GM12873 (cell line): Measurements from ENCODE around the gene DCAKD.
A peak's percentile ranks its signal among the peaks of the same experiment; 100 is the strongest.

Experiments used
- CTCF ChIP-seq: IDR thresholded peaks from 2 replicates; pipeline ENCODE4 v1.5.1; 2012; ENCODE audit warnings: low read depth, mild to moderate bottlenecking, moderate library complexity, low read length, control low read depth; ENCODE audit not compliant: insufficient read depth; ENCODE audit errors: missing control alignments

The DCAKD gene

GRCh38 chr17:45036691-45037090, 14.7 kb downstream of the DCAKD start:
- TF ChIP-seq CTCF, result no peak

GRCh38 chr17:45035848-45036247, 15.6 kb downstream of the DCAKD start:
- no peak for TF ChIP-seq CTCF

GRCh38 chr17:45034599-45034998, 16.8 kb downstream of the DCAKD start:
- TF ChIP-seq CTCF, result no peak

- no peak for TF ChIP-seq CTCF
These were observed 19.3 kb downstream of the DCAKD start for GRCh38 chr17:45032174-45032541.

GRCh38 chr17:45031231-45032173, 19.9 kb downstream of the DCAKD start:
- no peak for TF ChIP-seq CTCF

GRCh38 chr17:45030733-45031132, 20.7 kb downstream of the DCAKD start:
- TF ChIP-seq CTCF, result no peak

- peak; percentile 22 for TF ChIP-seq CTCF
These were observed 21.5 kb downstream of the DCAKD start for GRCh38 chr17:45029758-45030423.
